Measurements from ENCODE around the gene STRN. TPM values are rescaled to one million over a fixed set of nuclear protein-coding genes. Genes with fewer than 3 reads are reported as not detected.
A peak's percentile ranks its signal among the peaks of the same experiment; 100 is the strongest.

Gene STRN
- total RNA-seq, 2 experiments from 2014 or later, result 32.2 to 35.0 TPM

- no peak for DNase-seq
- Mint-ChIP-seq H3K9me3 (peaks cover 3% of the 10 kb centered on the region), H3K4me3 (no peak overlapping the region), H3K4me1 (no peaks in the 10 kb centered on the region), H3K27me3 (peaks cover 2% of the 10 kb centered on the region), H3K36me3 (peaks cover 11% of the 10 kb centered on the region), H3K27ac (no peak overlapping the region)
- POLR2A ChIA-PET, result interaction anchor here (0.7 kb wide), 1 partner anchor 406 kb away, joined by 3 read pairs; no protein-coding TSS in a partner anchor
- ATAC-seq (ENCODE audit: low read depth), result no peak
Measured at GRCh38 chr2:36975306-36975705, 9.0 kb upstream of the STRN start.

GRCh38 chr2:36973320-36973719 lies 7.0 kb upstream of the STRN start:
- Mint-ChIP-seq H3K27ac (no peak overlapping the region), H3K4me3 (no peak overlapping the region), H3K36me3 (peaks cover 5% of the 10 kb centered on the region), H3K9me3 (peaks cover under 1% of the 10 kb centered on the region), H3K27me3 (peaks cover 2% of the 10 kb centered on the region), H3K4me1 (peaks cover 4% of the 10 kb centered on the region)
- POLR2A ChIA-PET, result no interaction called here
- no peak for DNase-seq
- no peak for ATAC-seq (ENCODE audit: low read depth)

GRCh38 chr2:36971990-36972389 lies 5.7 kb upstream of the STRN start:
- Mint-ChIP-seq H3K4me1 (peaks cover 17% of the 10 kb centered on the region), H3K4me3 (no peak overlapping the region), H3K27ac (no peak overlapping the region), H3K27me3 (peaks cover 2% of the 10 kb centered on the region), H3K36me3 (no peaks in the 10 kb centered on the region), H3K9me3 (no peaks in the 10 kb centered on the region)
- ATAC-seq (ENCODE audit: low read depth) (no peak), DNase-seq (no peak)
- POLR2A ChIA-PET, result no interaction called here

GRCh38 chr2:36967236-36967876 lies 1.0 kb upstream of the STRN start:
- POLR2A ChIA-PET, result interaction anchor here (0.5 to 1.7 kb wide), 9 partner anchors 10 to 727 kb away, joined by 3 to 5 read pairs (median 3); partner anchors contain the start of genes EIF2AK2, GPATCH11 and HEATR5B
- DNase-seq (no peak), ATAC-seq (ENCODE audit: low read depth) (no peak)
- Mint-ChIP-seq H3K4me3 (peak overlapping the region; percentile 90), H3K27me3 (peaks cover 2% of the 10 kb centered on the region), H3K4me1 (peaks cover 41% of the 10 kb centered on the region), H3K9me3 (no peaks in the 10 kb centered on the region), H3K27ac (peak overlapping the region; percentile 97), H3K36me3 (peaks cover 4% of the 10 kb centered on the region)

GRCh38 chr2:36965751-36966369 lies 476 bp downstream of the STRN start:
- peak; percentile 30 for ATAC-seq (ENCODE audit: low read depth)
- Mint-ChIP-seq H3K4me3 (peak overlapping the region; percentile 96), H3K27ac (peak overlapping the region; percentile 93), H3K27me3 (no peaks in the 10 kb centered on the region), H3K36me3 (peaks cover 13% of the 10 kb centered on the region), H3K4me1 (peaks cover 44% of the 10 kb centered on the region), H3K9me3 (no peaks in the 10 kb centered on the region)
- POLR2A ChIA-PET, result interaction anchor here (0.6 to 1.7 kb wide), 6 partner anchors 54 to 1785 kb away, joined by 3 to 5 read pairs (median 4); partner anchors contain the start of genes CEBPZOS, EIF2AK2, GPATCH11 and HEATR5B
- DNase-seq, result peak; percentile 44

GRCh38 chr2:36965206-36965605 lies 1.1 kb downstream of the STRN start:
- peaks cover 44% of the 10 kb centered on the region for H3K4me1 Mint-ChIP-seq

GRCh38 chr2:36964496-36965058 lies 1.8 kb downstream of the STRN start:
- peak overlapping the region; percentile 96 for H3K4me3 Mint-ChIP-seq
- no peaks in the 10 kb centered on the region for H3K27me3 Mint-ChIP-seq
- POLR2A ChIA-PET, result no interaction called here
- no peaks in the 10 kb centered on the region for H3K9me3 Mint-ChIP-seq
- ATAC-seq (ENCODE audit: low read depth) (no peak), DNase-seq (no peak)
- H3K36me3 Mint-ChIP-seq, result peaks cover 13% of the 10 kb centered on the region
- H3K27ac Mint-ChIP-seq, result peak overlapping the region; percentile 47
- peaks cover 48% of the 10 kb centered on the region for H3K4me1 Mint-ChIP-seq

More at GRCh38 chr2:36965206-36965605, 1.1 kb downstream of the STRN start:
- peak overlapping the region; percentile 96 for H3K4me3 Mint-ChIP-seq
- ATAC-seq (ENCODE audit: low read depth) (no peak), DNase-seq (no peak)
- H3K36me3 Mint-ChIP-seq, result peaks cover 13% of the 10 kb centered on the region
- POLR2A ChIA-PET, result no interaction called here
- peak overlapping the region; percentile 93 for H3K27ac Mint-ChIP-seq
- H3K27me3 Mint-ChIP-seq, result no peaks in the 10 kb centered on the region
- H3K9me3 Mint-ChIP-seq, result no peaks in the 10 kb centered on the region

- ATAC-seq (ENCODE audit: low read depth), result no peak
- peaks cover 13% of the 10 kb centered on the region for H3K36me3 Mint-ChIP-seq
- H3K9me3 Mint-ChIP-seq, result no peaks in the 10 kb centered on the region
- DNase-seq, result no peak
- H3K4me1 Mint-ChIP-seq, result peaks cover 52% of the 10 kb centered on the region
- no peak overlapping the region for H3K27ac Mint-ChIP-seq
- POLR2A ChIA-PET, result no interaction called here
- H3K27me3 Mint-ChIP-seq, result no peaks in the 10 kb centered on the region
- H3K4me3 Mint-ChIP-seq, result no peak overlapping the region
Measured at GRCh38 chr2:36963734-36964133, 2.6 kb downstream of the STRN start.

- POLR2A ChIA-PET, result no interaction called here
- H3K9me3 Mint-ChIP-seq, result no peaks in the 10 kb centered on the region
- DNase-seq (no peak), ATAC-seq (ENCODE audit: low read depth) (no peak)
- H3K27me3 Mint-ChIP-seq, result no peaks in the 10 kb centered on the region
- H3K36me3 Mint-ChIP-seq, result peaks cover 16% of the 10 kb centered on the region
- no peak overlapping the region for H3K4me3 Mint-ChIP-seq
- no peak overlapping the region for H3K27ac Mint-ChIP-seq
- peaks cover 50% of the 10 kb centered on the region for H3K4me1 Mint-ChIP-seq
Measured at GRCh38 chr2:36963106-36963505, 3.2 kb downstream of the STRN start.

GRCh38 chr2:36960773-36961172 lies 5.6 kb downstream of the STRN start:
- Mint-ChIP-seq H3K9me3 (no peaks in the 10 kb centered on the region), H3K4me3 (no peak overlapping the region), H3K36me3 (peaks cover 19% of the 10 kb centered on the region), H3K27ac (no peak overlapping the region), H3K4me1 (peaks cover 35% of the 10 kb centered on the region), H3K27me3 (no peaks in the 10 kb centered on the region)
- ATAC-seq (ENCODE audit: low read depth), result no peak
- POLR2A ChIA-PET, result interaction anchor here (0.6 kb wide), 1 partner anchor 146 kb away, joined by 4 read pairs; no protein-coding TSS in a partner anchor
- DNase-seq, result no peak

- no peaks in the 10 kb centered on the region for H3K9me3 Mint-ChIP-seq
- POLR2A ChIA-PET, result interaction anchor here (0.6 kb wide), 1 partner anchor 147 kb away, joined by 4 read pairs; no protein-coding TSS in a partner anchor
- no peak overlapping the region for H3K27ac Mint-ChIP-seq
- H3K4me1 Mint-ChIP-seq, result peaks cover 34% of the 10 kb centered on the region
- no peaks in the 10 kb centered on the region for H3K27me3 Mint-ChIP-seq
- H3K4me3 Mint-ChIP-seq, result no peak overlapping the region
- ATAC-seq (ENCODE audit: low read depth) (no peak), DNase-seq (no peak)
- H3K36me3 Mint-ChIP-seq, result peaks cover 21% of the 10 kb centered on the region
Measured at GRCh38 chr2:36960005-36960675, 6.2 kb downstream of the STRN start.

- POLR2A ChIA-PET, result no interaction called here
- ATAC-seq (ENCODE audit: low read depth), result no peak
- Mint-ChIP-seq H3K4me1 (peaks cover 16% of the 10 kb centered on the region), H3K4me3 (no peak overlapping the region), H3K36me3 (peaks cover 19% of the 10 kb centered on the region), H3K27me3 (no peaks in the 10 kb centered on the region), H3K27ac (no peak overlapping the region), H3K9me3 (no peaks in the 10 kb centered on the region)
- no peak for DNase-seq
Measured at GRCh38 chr2:36954977-36955607, 11.2 kb downstream of the STRN start.

GRCh38 chr2:36952748-36953197 lies 13.6 kb downstream of the STRN start:
- no peak for ATAC-seq (ENCODE audit: low read depth)
- peaks cover 6% of the 10 kb centered on the region for H3K4me1 Mint-ChIP-seq
- peaks cover 20% of the 10 kb centered on the region for H3K36me3 Mint-ChIP-seq
- no peak overlapping the region for H3K4me3 Mint-ChIP-seq
- no peaks in the 10 kb centered on the region for H3K27me3 Mint-ChIP-seq
- no peak overlapping the region for H3K27ac Mint-ChIP-seq
- no peaks in the 10 kb centered on the region for H3K9me3 Mint-ChIP-seq
- POLR2A ChIA-PET, result no interaction called here
- no peak for DNase-seq
